Pancreas (tissue), 10 donors: ENCODE data around the gene TMEM130. TPM values are rescaled to one million over a fixed set of nuclear protein-coding genes. Genes with fewer than 3 reads are reported as not detected.

Source experiments
- ATAC-seq, 4 donors: fragments of 200-7000 bp; cut with Tn5 transposase; one replicate each; pipeline versions ENCODE4 v1.8.0 to v1.9.1; 2020; ENCODE audit warnings: mild to moderate bottlenecking in 4 of 4, moderate library complexity in 4 of 4
- DNase-seq, 6 donors: peaks; one replicate each; pipeline ENCODE4 v3.0.0-alpha.2; 2020
- FAIRE-seq: peaks from 2 replicates; lab custom pipeline; 2012; peaks lifted over from hg19 to GRCh38; lab: Jason Lieb, UNC
- H3K27ac ChIP-seq, 4 donors: fragments of 200-600 bp; sonication (generic); 1 replicate in 3 of 4; 2 replicates in 1 of 4; pipeline versions ENCODE4 v1.5.0 to v1.8.0; 2020
- H3K27me3 ChIP-seq, 4 donors: fragments of 200-600 bp; one replicate each; pipeline ENCODE4 v1.8.0; 2021
- H3K36me3 ChIP-seq, 3 donors: fragments of 200-600 bp; sonication (generic) in 1 of 3; one replicate each; pipeline versions ENCODE4 v1.5.0 to v1.8.0; 2020 to 2021
- H3K4me1 ChIP-seq, 3 donors: fragments of 200-600 bp; one replicate each; pipeline ENCODE4 v1.8.0; 2021
- H3K4me3 ChIP-seq, 4 donors: fragments of 200-600 bp; sonication (generic) in 2 of 4; one replicate each; pipeline versions ENCODE4 v1.5.0 to v1.8.0; 2020 to 2021
- H3K9me3 ChIP-seq, 4 donors: fragments of 200-600 bp; one replicate each; pipeline ENCODE4 v1.8.0; 2021
- CTCF ChIP-seq, 4 donors: fragments of 200-600 bp; sonication (generic) in 3 of 4; IDR thresholded peaks; one replicate each; pipeline versions ENCODE4 v1.5.0 to v1.8.0; 2021; ENCODE audit warnings: antibody characterized with exemption in 4 of 4
- WGBS, 2 donors: extraction: QIAGEN DNeasy Blood & Tissue Kit; methylation state at CpG; one replicate each; pipeline ENCODE4 v1.1.7; 2013; 5-methylcytosine and 5-hydroxymethylcytosine counted together
- intact Hi-C, 3 donors: fragments of 100-400 bp; cut with DNase I; formaldehyde crosslinking; loops; one replicate each; pipeline versions ENCODE4 v1.11.1 to v1.14.2; 2022
- microRNA-seq, 2 donors: library from miRNA; unstranded; fragments of <30 nt; microRNA quantifications; one replicate each; pipeline versions ENCODE4 to v1.1.0, GENCODE V29; 2019 to 2020
- polyA plus RNA-seq, 2 donors: library from polyadenylated mRNA; stranded (reverse); fragments of 200-250 nt; gene quantifications; one replicate each; pipeline ENCODE4 v1.2.3, GENCODE V29; 2013
- total RNA-seq, 6 donors: library from RNA; stranded (reverse); fragmentation: NEBNext Ultra II Directional in 4 of 6; extraction: Animal tissue kit (Norgen Biotek cat#: 25700) in 4 of 6; gene quantifications; one replicate each; pipeline versions ENCODE4 v1.2.1 to v1.2.4, GENCODE V29; 2021 to 2023
- donor health status: healthy with polysubstance abuse.
- donor health status: DM: no; HTN: no; CAD: no; lungs with moderate emphysema.
- donor health status: DM: no; HTN: no; CAD: no.
- donor health status: control.
- donor health status: control.
- donor health status: Bipolar disorder and iron deficiency.
- donor health status: DM: yes; HTN: yes; CAD: no.
- donor health status: DM: no; HTN: no; CAD: no.
- donor health status: DM: no; HTN: no; CAD: no.
- donor health status: DM: yes; HTN: yes; CAD: no.

The TMEM130 gene
- total and polyA plus RNA-seq, 8 donors, result 0.13 to 3.7 (median 0.45) TPM

GRCh38 chr7:98802088-98802780, 67.6 kb downstream of the TMEM130 start:
- intact Hi-C loops, result no loop called here
- FAIRE-seq (no peak), ATAC-seq (peak in 3 of 4 donors; percentile 51 to 85 (median 77)), DNase-seq (peak in 3 of 6 donors; percentile 6 to 28 (median 23))
- no peaks in the 10 kb centered on the region for H3K9me3 ChIP-seq
- TF ChIP-seq CTCF (IDR thresholded peaks at IDR 0.05), result no peak
- H3K4me3 ChIP-seq, result no peak overlapping the region
- H3K4me1 ChIP-seq, result no peaks in the 10 kb centered on the region
- H3K36me3 ChIP-seq, result no peaks in the 10 kb centered on the region
- no peaks in the 10 kb centered on the region for H3K27me3 ChIP-seq
- H3K27ac ChIP-seq, result no peak overlapping the region
- 18% methylated on average over 7 of the region's 7 CpGs for WGBS, 2 donors

- Histone ChIP-seq H3K27me3 (no peaks in the 10 kb centered on the region), H3K4me1 (no peaks in the 10 kb centered on the region), H3K4me3 (no peak overlapping the region), H3K9me3 (no peaks in the 10 kb centered on the region), H3K36me3 (no peaks in the 10 kb centered on the region), H3K27ac (no peak overlapping the region)
- intact Hi-C loops, result no loop called here
- ATAC-seq (no peak), FAIRE-seq (no peak), DNase-seq (no peak)
- no peak for TF ChIP-seq CTCF (IDR thresholded peaks at IDR 0.05)
- 61 to 81% methylated on average over 4 of the region's 4 CpGs for WGBS, 2 donors
Measured at GRCh38 chr7:98800996-98801395, 68.8 kb downstream of the TMEM130 start.

GRCh38 chr7:98797150-98797549, 72.7 kb downstream of the TMEM130 start:
- ATAC-seq, result peak in 3 of 4 donors; percentile 26 to 82 (median 32)
- Histone ChIP-seq H3K27me3 (no peaks in the 10 kb centered on the region), H3K27ac (no peak overlapping the region), H3K4me3 (no peak overlapping the region), H3K36me3 (no peaks in the 10 kb centered on the region), H3K4me1 (no peaks in the 10 kb centered on the region), H3K9me3 (no peaks in the 10 kb centered on the region)
- peak in 2 of 6 donors; percentile 17 to 31 for DNase-seq
- no peak for FAIRE-seq
- intact Hi-C loops, result no loop called here
- no peak for TF ChIP-seq CTCF (IDR thresholded peaks at IDR 0.05)
- 49 to 57% methylated on average over 8 of the region's 8 CpGs for WGBS, 2 donors

Small RNA genes lying within 50 kb of the gene (microRNA-seq; reads per million reads assigned to microRNA genes)
- 1.2 to 1.8 reads per million in 2 donors for gene MIR3609

Other genes starting within 250 kb of the TMEM130 start
- 10 to 100 TPM; 14.3 to 25.1 (median 15.7) TPM for gene TRRAP, start 8.5 kb upstream of the TMEM130 start, total RNA-seq
- gene TRRAP, start 8.5 kb upstream of the TMEM130 start, polyA plus RNA-seq, result 10 to 100 TPM; 10.2 to 11.9 TPM